Right lobe of liver (tissue), 4 donors: ENCODE measurements around the gene TNS1.

Experiments
- POLR2A ChIP-seq: fragments of 450-650 bp; IDR thresholded peaks from one replicate; pipeline ENCODE4 v1.6.1; 2017; ENCODE audit warnings: antibody characterized with exemption, mild to moderate bottlenecking
- TF ChIP-seq, protein P1 (sequence below), 4 donors: fragments of 200-600 bp in 3 of 4; fragments of 450-650 bp in 1 of 4; IDR thresholded peaks; one replicate each; pipeline versions ENCODE4 v1.5.1 to v1.8.0; 2016 to 2022; ENCODE audit warnings: antibody characterized with exemption in 4 of 4, mild to moderate bottlenecking in 2 of 4
- donor health status: DM: no; HTN: no; CAD: no.
- donor health status: DM: no; HTN: no; CAD: no.
- donor health status: DM: no; HTN: yes; CAD: no.

DNA sequence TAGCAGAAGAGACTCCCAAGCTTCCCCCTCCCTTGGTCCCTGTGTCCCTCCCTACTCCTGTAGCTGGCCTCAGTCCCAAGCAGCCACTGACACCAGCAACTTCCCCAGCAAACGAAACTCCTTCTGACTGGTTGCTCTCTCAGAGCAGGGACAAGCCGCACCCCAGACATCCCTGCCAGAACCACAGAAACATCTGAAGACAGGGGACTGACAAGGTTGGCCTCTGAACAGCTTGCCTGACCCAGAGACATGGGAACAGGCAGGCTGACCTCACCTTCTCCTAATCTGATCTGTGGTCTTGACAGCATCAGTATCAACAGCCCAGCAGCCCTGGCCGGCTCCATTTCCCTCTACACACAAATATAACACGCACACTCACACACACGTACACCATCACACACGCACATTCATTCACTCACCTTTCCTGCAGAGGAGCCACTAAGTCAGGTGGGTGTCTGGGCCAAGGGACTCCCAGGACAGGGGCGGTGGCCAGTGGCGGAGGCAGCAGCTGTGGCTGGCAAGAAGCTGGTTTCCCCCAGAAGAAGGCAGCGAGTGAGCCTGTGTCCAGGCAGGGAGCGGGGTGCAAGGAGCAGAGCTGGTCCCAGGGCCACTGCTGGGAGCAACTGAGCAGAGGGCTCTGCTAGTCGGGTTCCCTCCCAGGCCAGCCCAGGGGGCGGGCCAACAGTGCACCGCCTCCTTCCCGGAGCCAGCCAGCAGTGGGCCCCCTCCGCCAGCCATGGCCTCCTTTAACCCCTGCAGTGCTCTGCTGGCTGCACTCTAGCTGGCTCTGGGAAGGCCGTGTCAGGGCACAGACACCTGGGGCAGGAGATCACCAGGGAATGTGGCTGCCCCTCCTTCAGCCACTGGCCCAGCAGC, 59.1 kb downstream of the TNS1 start:
- TF ChIP-seq, protein P1, sequence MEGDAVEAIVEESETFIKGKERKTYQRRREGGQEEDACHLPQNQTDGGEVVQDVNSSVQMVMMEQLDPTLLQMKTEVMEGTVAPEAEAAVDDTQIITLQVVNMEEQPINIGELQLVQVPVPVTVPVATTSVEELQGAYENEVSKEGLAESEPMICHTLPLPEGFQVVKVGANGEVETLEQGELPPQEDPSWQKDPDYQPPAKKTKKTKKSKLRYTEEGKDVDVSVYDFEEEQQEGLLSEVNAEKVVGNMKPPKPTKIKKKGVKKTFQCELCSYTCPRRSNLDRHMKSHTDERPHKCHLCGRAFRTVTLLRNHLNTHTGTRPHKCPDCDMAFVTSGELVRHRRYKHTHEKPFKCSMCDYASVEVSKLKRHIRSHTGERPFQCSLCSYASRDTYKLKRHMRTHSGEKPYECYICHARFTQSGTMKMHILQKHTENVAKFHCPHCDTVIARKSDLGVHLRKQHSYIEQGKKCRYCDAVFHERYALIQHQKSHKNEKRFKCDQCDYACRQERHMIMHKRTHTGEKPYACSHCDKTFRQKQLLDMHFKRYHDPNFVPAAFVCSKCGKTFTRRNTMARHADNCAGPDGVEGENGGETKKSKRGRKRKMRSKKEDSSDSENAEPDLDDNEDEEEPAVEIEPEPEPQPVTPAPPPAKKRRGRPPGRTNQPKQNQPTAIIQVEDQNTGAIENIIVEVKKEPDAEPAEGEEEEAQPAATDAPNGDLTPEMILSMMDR (IDR thresholded peaks at IDR 0.05) = peak; percentile 11 to 48 (median 35)
- TF ChIP-seq POLR2A = peak; percentile 99
